GM21515 (cell line): ENCODE results near the gene OR1K1.
"Not testable (repeated sequence)": the region's sequence is repeated elsewhere in the genome, so short reads cannot be mapped to it uniquely, and the experiment has no call there.

ENCODE experiments used
- ATAC-seq: cut with Tn5 transposase; IDR thresholded peaks from one replicate; pipeline ENCODE4 v1.9.1; 2021; ENCODE audit not compliant: unreplicated experiment

Gene OR1K1

DNA sequence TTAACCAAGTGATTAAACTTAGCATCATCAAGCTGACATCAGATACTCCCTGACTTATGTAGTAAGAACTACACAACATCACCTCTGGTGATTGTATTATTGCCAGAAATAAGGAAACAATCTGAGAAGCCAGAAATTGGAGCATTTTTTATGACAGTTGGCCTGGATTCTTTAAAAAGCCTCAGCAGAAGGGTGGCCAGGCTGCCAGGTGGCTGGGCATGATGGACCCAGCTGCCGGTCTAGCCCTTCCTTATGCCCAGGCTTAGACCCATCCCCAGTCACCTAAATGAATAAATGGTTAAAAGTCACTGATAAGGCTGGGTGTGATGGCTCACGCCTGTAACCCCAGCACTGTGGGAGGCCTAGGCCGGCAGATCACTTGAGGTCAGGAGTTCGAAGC lies 12.8 kb downstream of the OR1K1 start:
- ATAC-seq: no peak

DNA sequence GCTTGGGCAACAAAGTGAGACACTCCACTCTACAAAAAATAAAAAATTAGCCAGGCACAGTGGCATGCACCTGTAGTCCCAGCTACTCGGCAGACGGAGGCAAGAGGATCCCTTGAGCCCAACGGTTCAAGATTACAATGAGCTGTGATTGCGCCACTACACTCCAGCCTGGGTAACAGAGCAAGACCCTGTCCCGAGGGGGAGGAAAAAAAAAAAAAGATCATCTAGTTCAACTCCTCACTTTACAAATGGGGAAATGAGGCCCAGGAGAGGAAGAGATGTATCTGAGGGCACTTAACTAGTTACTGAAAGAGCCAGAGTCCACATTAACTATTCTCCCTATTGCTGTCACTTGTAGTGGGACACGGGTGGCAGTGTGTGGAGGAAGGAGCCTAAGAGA lies 14.6 kb downstream of the OR1K1 start:
- ATAC-seq: no peak

DNA sequence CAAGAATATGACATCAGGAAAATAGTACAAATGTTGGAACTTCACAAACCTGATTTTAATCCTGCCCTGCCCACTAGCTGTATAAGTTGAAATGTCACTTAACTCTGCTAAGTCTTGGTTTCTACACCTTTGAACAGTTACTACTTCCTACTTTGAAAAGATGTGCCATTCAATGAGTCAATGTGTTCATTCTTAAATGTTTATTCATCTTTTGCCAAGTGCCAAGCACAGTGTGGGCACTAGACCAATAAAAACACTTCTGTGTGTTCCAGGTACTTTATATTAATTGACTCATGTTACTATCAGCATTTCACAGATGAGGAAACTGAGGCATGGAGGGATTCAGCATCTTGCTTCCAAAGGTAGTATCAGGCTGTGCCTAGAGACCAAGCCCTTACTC lies 15.6 kb downstream of the OR1K1 start:
- ATAC-seq: no peak

DNA sequence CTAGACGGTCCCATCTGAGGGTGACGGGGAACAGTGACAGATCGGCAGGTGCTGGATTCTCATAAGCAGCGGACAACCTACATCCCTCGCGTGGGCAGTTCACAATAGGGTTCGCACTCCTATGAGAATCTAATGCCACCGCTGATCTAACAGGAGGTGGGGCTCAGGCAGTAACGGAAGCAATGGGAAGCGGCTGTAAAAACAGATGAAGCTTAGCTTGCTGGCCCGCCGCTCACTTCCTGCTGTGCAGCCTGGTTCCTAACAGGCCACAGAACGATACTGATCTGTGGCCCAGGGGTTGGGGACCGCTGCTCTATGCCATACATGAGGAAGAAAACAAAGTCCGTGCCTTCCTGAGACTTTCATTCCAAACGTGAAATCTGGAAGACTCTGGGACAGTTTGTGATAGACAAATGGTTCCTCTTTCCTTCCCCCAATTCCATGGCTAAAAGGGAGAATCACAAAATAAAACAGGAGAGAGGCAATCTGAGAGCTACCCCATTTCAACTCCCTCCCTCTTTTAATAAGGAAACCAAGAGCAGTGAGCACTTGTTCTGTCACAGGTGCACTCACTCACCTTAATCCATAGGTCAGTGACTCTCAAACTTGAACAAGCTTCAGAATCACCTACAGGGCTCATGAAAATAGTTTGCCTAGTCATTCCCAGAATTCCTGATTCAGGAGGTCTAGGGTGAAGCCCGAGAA lies 16.4 kb downstream of the OR1K1 start:
- ATAC-seq: no peak

DNA sequence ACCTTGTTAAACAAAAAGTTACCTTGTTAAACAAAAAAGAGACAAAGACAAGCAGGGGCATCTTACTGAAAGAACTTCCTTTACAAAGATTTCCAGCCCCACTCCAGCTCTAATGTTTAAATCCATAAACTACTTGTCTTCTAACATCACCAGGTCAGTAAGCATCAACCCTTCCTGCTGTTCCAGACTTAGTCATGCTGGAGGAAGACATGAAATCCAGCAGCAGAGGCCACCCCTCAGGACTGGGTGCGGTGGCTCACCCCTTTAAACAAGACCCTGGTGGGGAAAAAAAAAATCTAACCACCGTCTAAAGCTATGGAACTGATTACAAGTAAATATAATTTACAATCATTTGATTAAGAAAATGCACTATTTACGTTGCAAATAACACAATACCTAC lies 19.4 kb downstream of the OR1K1 start:
- ATAC-seq: no peak

DNA sequence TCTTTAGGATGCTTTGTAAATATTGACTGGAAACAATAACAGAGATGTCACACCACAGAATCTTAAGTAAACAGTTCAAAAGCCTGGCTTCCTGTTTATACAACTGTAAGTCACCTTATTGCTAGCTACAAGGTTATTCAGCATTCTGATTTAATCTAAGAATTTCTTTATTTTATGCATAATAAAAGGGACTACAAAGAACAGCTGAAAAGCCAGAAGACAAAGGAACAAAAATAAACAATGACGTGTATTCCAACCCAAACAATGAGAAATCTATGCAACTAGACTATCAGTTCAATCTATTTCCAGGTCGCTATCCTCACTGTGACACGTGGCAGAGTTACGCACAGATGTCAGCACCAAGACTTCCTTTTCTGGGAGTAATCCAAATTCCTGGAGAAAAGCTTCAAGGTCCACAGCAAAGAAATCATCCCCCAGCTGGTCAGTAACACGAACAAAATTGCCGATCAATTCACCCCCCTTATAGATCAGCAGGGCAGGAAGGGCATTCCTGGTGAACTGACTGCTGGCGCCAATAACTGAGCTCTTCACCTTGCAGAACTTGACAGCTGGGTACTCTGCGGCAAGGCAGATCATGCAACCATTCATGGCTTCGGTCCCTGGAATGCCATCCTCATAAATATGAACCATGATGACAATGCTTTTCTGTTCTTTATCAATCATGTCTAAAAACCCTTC lies 20.0 kb downstream of the OR1K1 start:
- no peak for ATAC-seq

DNA sequence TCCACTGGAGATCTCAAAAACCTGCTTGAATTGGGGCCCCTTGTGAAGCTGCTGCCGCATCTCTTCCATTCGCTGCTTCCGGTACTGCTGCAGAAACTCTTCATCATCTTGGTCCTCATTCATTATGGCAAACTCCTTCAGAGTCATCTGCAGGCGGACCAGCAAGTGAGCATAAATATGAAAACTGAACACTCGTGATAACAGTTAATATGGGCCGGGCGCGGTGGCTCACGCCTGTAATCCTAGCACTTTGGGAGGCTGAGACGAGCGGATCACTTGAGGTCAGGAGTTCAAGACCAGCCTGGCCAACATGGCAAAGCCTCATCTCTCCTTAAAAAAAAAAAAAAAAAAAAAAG lies 20.5 kb downstream of the OR1K1 start:
- no peak for ATAC-seq

DNA sequence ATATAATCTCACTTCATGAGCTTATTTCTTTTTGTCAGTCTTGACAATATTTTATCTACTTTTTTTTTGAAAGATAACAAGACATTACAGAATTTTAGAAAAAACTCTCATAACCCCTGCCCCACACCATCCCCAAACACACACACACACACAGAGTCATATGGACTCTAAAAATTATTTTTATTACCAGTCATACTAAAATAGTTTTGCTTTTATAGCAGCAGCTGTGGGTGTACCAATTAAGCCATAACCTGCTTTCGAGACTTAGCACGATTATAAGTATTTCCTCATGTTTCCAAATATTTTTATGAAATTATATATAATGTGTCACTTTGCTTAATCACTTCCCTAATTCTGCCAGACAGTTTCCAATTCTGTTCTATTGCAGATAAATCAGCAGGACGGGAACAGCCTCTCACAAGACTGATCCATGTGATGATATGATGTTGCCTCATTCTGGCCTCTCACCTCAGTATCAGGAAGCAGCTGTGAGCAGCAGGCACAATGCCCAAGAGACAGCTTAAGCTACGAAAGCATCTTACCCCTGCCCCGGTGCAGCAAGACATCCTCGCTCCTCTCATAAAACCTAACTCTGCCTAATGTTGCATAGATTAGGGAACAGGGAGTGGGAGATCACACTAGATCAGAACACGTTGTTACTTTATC lies 21.5 kb downstream of the OR1K1 start:
- no peak for ATAC-seq

DNA sequence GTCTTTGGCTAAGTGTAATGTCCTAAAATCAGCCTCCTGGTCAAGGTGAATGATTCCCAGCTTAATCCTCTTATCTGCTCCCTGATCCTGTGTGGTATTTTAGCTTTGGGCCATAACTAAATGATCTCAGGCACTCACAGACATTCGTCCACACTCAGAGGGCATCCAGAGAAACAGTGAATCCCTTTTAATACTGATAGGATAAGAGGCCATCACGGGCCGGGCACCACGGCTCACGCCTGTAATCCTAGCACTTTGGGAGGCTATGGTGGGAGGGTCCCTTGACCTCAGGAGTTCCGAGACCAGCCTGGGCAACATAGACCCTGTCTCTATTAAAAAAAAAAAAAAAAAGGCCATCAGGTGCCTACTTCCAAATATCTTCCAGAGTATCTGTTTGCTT lies 22.1 kb downstream of the OR1K1 start:
- ATAC-seq: no peak

DNA sequence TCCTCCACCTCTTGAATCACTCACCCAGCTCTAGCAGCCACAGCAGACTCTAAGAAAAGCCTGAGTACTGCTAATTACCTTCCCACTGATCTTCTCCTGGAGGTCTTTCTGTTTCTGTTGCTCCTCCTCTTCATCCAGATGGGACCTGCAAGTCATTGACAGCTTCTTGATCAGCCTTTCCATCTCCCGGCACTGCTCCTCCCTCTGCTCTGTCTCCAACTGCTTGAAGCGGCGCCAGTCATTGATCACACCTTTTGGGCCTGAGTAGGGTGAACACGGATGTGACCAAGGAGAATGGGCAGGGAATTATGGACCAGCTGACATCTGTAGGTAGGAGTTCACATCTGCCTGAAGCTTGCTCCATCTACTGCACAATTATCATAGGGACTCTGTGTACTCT lies 23.0 kb downstream of the OR1K1 start:
- no peak for ATAC-seq

DNA sequence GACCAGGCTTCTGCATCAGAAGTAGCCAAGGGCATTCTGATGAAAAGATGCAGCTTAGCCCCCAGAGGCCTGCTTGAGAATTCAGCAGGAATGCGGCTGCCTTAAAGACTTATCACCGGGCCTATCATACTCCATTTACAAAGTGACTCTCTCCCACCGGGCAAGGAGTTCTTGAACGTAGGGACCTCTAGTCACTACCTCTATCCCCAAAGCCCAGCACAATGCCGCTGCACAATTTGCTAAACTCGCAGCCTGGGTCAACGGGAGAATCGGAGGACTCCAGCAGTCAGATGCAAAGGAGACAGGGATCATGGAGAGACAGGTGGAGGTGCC lies 27.8 kb downstream of the OR1K1 start:
- peak; percentile 15 for ATAC-seq

DNA sequence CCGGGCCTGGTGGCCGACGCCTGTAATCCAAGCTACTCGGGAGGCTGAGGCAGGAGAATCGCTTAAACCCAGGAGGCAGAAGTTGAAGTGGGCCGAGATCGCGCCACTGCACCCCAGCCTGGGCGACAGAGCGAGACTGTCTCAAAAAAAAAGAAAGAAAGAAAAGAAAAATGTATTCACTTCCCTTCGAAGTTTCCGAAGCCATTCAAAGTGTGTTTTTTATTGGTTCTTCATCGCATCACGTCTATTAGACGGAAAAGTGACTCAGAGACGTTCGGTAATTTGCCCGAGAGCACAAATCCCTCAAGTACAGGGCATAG lies 29.0 kb downstream of the OR1K1 start:
- not testable (repeated sequence) for ATAC-seq

DNA sequence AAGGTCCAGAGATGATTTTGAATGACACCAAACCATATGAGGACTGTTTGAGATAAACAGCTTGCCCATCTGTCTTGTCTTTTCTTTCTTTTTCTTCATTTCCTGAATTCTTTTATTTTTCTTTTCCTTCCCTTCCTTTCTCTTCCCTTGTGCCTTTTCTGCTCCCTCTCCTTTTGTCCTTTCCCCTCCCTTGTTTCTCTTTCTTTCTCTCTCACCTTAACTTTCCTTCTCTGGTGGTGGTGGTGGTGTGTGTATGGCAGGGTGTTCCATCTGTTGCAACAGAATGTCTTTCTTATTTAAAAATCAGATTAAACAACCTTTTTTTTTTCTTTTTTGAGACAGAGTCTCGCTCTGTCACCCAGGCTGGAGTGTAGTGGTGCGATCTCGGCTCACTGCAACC lies 32.3 kb downstream of the OR1K1 start:
- ATAC-seq: no peak

DNA sequence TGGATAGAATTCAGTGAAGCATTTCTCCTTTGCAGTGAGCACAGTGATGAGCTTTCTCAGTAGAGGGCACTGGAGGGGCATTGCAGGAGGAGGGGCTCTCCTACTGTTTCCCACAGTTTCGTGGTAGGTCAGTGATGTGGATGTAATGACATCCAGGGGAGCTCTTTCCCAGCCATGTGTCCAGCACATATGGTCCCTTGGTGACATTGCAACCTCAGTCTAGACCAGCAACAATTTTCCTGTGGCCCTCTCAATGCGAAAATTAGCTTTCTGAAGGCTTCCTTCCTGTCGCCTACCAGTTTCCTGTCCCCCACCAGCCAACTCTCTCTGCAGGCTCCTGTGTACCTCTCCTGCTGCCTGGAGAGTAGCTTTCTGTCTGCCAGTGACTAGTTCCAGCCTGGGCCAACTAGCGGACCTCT lies 35.4 kb downstream of the OR1K1 start:
- ATAC-seq: no peak

DNA sequence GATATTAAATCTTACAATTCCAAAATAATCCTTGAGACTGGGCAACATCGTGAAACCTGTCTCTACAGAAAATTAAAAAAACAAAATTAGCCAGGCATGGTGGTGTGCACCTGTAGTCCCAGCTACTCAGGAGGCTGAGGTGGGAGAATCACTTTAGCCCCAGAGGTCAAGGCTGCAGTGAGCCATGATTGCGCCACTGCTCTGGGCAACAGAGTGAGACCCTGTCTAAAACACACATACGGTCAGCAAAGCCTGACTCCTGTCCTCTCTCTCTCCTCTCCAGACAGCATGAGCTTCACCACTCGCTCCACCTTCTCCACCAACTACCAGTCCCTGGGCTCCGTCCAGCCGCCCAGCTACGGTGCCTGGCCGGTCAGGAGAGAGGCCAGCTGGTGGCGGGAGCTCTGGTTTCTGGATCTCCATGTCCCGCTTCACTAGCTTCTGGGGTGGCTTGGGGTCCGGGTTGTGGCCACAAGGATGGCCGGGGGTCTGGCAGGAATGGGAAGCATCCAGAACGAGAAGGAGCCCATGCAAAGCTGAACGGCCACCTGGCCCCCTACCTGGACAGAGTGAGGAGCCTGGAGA lies 37.4 kb downstream of the OR1K1 start:
- no peak for ATAC-seq

DNA sequence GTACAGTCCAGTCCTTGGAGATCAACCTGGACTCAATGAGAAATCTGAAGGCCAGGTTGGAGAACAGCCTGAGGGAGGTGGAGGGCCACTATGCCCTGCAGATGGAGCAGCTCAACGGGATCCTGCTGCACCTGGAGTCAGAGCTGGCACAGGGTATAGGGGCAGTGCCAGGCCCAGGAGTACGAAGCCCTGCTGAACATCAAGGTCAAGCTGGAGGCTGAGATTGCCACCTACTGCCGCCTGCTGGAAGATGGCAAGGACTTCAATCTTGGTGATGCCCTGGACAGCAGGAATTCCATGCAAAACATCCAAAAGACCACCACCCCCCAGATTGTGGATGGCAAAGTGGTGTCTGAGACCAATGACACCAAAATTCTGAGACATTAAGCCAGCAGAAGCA lies 38.5 kb downstream of the OR1K1 start:
- ATAC-seq: not testable (repeated sequence)

DNA sequence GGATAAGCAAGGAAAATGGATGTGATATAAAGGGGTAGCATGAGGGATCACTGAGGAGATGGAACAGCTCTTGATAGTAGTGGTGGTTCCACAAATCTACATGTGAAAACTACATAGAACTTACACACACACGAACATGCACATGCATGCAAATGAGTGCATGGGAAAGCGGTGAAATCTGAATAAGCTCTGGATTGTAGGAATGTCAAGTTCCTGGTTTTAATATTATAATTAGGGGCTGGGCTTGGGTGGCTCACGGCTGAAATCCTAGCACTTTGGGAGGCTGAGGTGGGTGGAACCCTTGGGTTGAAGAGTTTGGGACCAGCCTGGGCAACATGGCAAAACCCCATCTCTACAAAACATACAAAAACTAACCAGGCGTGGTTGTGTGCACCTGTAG lies 41.6 kb downstream of the OR1K1 start:
- ATAC-seq: no peak

DNA sequence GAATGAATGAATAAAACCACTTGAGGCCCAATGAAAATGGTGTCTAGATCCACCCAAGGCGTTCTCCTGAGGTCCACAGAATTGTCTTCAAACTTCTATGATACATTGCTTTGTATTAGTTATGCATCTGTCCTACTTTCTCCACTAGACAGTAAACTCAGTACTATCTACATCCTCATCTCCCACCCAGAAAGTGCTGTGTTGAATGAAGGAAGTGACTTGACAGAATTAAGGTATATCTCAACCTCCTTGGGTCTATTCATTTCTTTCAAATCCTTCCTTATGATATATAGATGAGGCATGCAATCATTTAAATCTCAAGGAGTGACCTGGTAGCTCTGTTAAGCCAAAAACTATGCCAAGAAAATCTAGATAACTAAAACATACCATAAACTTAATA lies 44.2 kb downstream of the OR1K1 start:
- ATAC-seq: no peak

DNA sequence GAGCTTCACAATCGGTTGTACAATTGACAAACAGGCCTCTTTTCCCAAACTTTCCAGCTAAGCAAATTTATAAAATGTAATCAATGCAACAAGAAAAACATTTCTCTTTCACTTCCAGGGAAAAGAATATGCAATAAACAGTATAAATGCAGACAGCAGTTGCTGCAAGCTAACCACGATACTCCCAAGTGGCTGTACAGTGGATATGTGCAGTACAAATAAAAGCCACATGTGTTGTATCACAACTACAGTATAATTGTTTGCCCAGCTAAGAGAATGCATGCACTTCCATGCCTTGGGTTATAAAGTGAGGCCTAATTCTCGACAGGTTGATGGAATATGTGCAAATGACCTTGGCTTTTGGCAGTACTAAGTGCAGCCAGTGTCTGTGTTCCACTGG lies 45.2 kb downstream of the OR1K1 start:
- no peak for ATAC-seq

DNA sequence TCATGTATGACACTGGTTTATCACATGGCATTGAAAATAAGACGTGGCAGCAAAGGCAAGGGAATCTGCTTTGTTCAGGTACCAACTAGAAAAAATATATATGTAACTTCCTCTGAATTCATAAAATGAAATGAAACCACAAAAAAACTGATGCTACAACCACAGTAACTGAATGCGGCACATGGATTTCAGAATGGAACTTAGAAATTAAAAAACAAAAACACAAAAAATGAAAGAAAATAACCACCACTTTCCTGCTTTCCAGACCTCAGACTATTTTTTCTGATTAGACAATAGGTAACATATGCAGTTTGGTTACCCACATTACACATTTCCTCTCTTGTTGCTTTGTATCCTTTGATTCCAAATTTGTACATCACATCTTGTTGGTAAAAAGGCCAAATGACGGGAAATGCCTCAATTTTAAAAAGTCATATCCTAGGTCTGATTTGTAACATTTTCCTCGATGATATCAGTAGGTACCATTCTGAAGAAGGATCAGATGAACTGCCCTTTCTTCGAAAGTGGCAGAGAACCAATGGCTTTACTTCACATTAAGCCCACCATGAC lies 46.5 kb downstream of the OR1K1 start:
- ATAC-seq: no peak

DNA sequence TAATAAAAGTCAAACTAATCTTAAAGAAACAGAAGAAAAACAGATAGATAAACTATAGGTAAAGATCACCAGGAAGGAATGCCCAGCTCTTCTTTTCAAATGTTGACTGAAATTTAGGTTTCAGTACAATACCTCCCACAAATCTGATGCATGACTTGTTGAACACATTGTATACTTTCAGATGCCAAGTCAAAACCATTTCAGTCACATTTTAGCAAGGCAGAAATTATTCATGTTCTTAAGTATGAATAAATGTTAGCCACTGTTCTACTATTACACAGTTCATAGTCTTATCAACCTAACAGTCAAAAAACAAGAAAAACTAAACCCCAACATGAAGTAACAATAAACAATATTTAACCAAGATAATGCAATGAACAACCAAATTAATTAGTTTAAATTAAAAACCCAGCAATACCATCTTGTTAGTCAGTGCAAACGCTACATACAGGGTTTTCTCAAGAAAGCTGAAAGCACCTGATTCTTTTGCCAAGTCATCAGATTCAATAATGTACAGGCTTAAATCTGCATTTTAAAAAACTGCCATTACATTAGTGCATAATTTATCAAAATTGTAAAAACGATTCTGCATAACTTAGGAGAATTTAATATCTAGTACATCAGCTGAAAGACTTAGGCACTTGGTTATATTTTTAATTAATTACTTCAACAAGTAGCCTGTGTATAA lies 48.5 kb downstream of the OR1K1 start:
- no peak for ATAC-seq
